ENCODE measurements around the gene CARS1.

The CARS1 gene

GRCh38 chr11:3049430-3050243 is 7.6 kb downstream of the CARS1 start:
- DNase-seq (ENCODE audit: low read depth) = peak; percentile 94
- H3K4me3 ChIP-seq (ENCODE audit: low read depth, low read length) = peak overlapping the region; percentile 0; the same call in 1 of the 2 replicates
- peak; percentile 35 for TF ChIP-seq CTCF (IDR thresholded peaks at IDR 0.05; ENCODE audit: insufficient read depth, low read depth, low read length, missing control alignments)

- DNase-seq (ENCODE audit: low read depth) = no peak
- TF ChIP-seq CTCF (IDR thresholded peaks at IDR 0.05; ENCODE audit: insufficient read depth, low read depth, low read length, missing control alignments) = no peak
- H3K4me3 ChIP-seq (ENCODE audit: low read depth, low read length) = no peak overlapping the region
These were observed 9.6 kb downstream of the CARS1 start for GRCh38 chr11:3047637-3048036.

GRCh38 chr11:3046641-3047040 is 10.6 kb downstream of the CARS1 start:
- no peak for TF ChIP-seq CTCF (IDR thresholded peaks at IDR 0.05; ENCODE audit: insufficient read depth, low read depth, low read length, missing control alignments)
- DNase-seq (ENCODE audit: low read depth) = no peak
- H3K4me3 ChIP-seq (ENCODE audit: low read depth, low read length) = no peak overlapping the region

- no peak for DNase-seq (ENCODE audit: low read depth)
- peak; percentile 8 for TF ChIP-seq CTCF (IDR thresholded peaks at IDR 0.05; ENCODE audit: insufficient read depth, low read depth, low read length, missing control alignments)
- no peak overlapping the region for H3K4me3 ChIP-seq (ENCODE audit: low read depth, low read length)
These were observed 11.0 kb downstream of the CARS1 start for GRCh38 chr11:3046190-3046589.

- TF ChIP-seq CTCF (IDR thresholded peaks at IDR 0.05; ENCODE audit: insufficient read depth, low read depth, low read length, missing control alignments) = no peak
- DNase-seq (ENCODE audit: low read depth) = no peak
- no peak overlapping the region for H3K4me3 ChIP-seq (ENCODE audit: low read depth, low read length)
These were observed 12.3 kb downstream of the CARS1 start for GRCh38 chr11:3044915-3045314.

GRCh38 chr11:3044004-3044403 is 13.2 kb downstream of the CARS1 start:
- TF ChIP-seq CTCF (IDR thresholded peaks at IDR 0.05; ENCODE audit: insufficient read depth, low read depth, low read length, missing control alignments) = no peak
- no peak overlapping the region for H3K4me3 ChIP-seq (ENCODE audit: low read depth, low read length)
- no peak for DNase-seq (ENCODE audit: low read depth)

Data from GM12865 (cell line).